ENCODE measurements around the gene SRGAP3. TPM values are rescaled to one million over a fixed set of nuclear protein-coding genes. Genes with fewer than 3 reads are reported as not detected.
A peak's percentile ranks its signal among the peaks of the same experiment; 100 is the strongest.

SRGAP3 gene
- total RNA-seq, 8 experiments from 2014 or later = 24.3 to 77.7 (median 51.0) TPM

DNA sequence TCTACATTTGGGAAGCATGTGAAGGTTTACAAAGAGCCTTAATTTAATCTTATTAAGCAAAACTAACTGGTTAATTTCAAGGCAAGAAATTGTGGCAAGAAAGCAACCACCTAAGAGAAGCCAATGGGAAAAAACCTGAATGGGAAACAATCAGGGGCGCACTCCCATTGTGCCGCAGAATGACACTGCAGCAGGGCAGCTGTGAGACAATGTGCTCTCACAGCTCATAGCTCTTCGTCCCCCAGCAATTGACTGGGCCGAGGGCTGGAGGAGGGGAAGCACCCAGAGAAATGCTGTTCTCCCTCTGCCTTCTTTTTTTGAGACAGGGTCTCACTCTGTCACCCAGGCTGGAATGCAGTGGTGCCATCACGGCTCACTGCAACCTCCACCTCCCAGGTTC lies 192.9 kb downstream of the SRGAP3 start:
- no peak overlapping the region for H3K4me3 ChIP-seq
- WGBS, 10 experiments = 39 to 100% (median 71%) methylated on average over 1 to 4 of the region's 5 CpGs; no CpG with 5 or more reads in 3 of the 10 experiments
- peak in 2 of 8 experiments; percentile 36 to 43 for ATAC-seq (replicated peaks in 6 of 8)
- no peak overlapping the region for H3K27ac ChIP-seq
- no peaks in the 10 kb centered on the region for H3K4me1 ChIP-seq (replicated peaks in 1 of 2)
- in situ Hi-C loops (cut with MboI; ENCODE audit: low pct_unique_long_range_greater_than_20kb in 2 of 9, low sequenced_read_pairs in 9 of 9, unreplicated experiment in 9 of 9) = no loop called here

DNA sequence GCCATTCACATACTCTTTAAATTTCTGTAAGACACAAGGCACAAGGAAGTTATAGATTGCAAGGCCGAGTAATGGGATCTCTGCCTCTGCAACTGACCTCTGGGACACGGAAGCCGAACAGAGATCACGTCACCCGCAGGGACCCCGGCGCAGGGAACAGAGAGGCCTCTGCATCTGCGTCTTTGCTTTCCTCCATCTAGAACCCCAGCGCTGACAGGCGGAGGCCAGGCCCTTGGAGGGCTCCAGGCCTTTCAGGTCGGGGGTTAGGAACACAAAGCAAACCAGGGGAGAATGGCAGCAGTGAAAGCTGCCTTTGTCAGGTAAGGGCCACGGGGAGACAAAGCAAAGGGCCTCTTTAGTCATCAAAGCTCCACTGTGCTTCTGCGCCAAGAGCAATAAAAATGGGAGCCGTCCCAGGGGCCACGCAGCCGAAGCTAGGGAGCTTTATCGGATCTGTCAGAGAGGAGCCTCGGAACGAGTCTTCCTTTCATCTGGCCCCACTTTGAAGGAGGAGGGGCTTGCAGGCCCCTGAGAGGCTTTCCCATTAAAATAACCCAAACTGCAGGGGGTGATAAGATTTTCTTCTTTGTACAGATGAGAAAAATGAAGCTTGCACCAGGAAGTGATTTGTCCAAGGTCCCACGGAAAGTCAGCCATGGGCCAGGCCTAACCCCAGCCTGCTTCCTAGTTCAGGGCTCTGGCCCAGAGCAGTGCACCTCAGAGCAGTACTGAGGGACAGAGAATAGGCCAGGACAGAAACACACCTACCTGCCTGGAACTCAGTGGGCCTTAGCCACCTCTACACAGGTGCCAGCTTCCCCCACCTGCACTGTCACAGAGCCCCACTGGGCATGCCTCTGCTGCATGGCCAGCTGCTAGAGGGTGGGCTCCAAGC lies 201.7 kb downstream of the SRGAP3 start:
- ATAC-seq (replicated peaks in 6 of 8) = peak in 5 of 8 experiments; percentile 30 to 83 (median 35)
- in situ Hi-C loops (cut with MboI; ENCODE audit: low pct_unique_long_range_greater_than_20kb in 2 of 9, low sequenced_read_pairs in 9 of 9, unreplicated experiment in 9 of 9) = no loop called here
- H3K4me1 ChIP-seq (replicated peaks in 1 of 2) = peaks cover 9 to 22% of the 10 kb centered on the region in 2 donors
- WGBS, 10 experiments = 15 to 87% (median 47%) methylated on average over 3 to 14 of the region's 20 CpGs; no CpG with 5 or more reads in 3 of the 10 experiments
- H3K27ac ChIP-seq = peak overlapping the region; percentile 32 to 58
- no peak overlapping the region for H3K4me3 ChIP-seq

DNA sequence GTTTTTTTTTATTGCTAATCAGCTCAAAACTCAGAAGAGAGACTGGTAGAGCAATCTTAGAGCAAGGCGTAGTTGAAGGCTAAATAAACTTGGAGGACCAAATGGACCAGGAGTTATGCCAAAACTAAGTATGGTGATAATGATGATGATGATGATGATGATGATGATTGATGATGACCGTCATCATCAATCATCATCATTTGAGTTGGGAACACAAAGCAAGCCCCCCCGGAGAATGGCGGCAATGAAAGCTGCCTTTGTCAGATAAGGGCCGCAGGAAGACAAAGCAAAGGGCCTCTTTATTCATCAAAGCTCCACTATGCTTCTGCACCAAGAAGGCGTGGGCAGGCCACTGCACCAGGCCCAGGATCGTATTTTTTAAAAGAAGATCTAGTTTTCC lies 204.1 kb downstream of the SRGAP3 start:
- whole genome bisulfite sequencing, 10 experiments = 0 to 100% (median 52%) methylated on average over 2 to 5 of the region's 7 CpGs; no CpG with 5 or more reads in 2 of the 10 experiments
- H3K4me1 ChIP-seq (replicated peaks in 1 of 2) = peaks cover 9 to 22% of the 10 kb centered on the region in 2 donors
- in situ Hi-C loops (cut with MboI; ENCODE audit: low pct_unique_long_range_greater_than_20kb in 2 of 9, low sequenced_read_pairs in 9 of 9, unreplicated experiment in 9 of 9) = no loop called here
- no peak for ATAC-seq (replicated peaks in 6 of 8)
- H3K27ac ChIP-seq = no peak overlapping the region
- H3K4me3 ChIP-seq = no peak overlapping the region

DNA sequence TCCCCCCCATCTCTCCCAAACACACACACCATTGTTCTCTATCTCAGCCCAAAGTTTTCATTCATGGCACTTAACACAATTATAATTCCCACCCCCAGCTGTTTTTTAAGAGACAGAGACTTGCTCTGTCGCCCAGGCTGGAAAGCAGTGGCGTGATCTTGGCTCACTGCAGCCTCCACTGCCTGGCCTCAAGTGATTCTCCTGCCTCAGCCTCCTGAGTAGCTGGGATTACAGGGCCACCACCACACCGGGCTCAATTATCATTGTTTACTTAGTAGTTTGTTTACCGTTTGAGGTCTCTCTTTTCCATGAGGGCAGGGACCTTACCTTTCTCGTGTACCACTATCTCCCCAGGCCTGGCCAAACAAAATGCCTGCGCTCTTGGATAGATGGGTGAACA lies 206.4 kb downstream of the SRGAP3 start:
- no peak overlapping the region for H3K4me3 ChIP-seq
- in situ Hi-C loops (cut with MboI; ENCODE audit: low pct_unique_long_range_greater_than_20kb in 2 of 9, low sequenced_read_pairs in 9 of 9, unreplicated experiment in 9 of 9) = no loop called here
- 39 to 94% (median 76%) methylated on average over 1 to 5 of the region's 6 CpGs; no CpG with 5 or more reads in 2 of the 10 experiments for WGBS, 10 experiments
- peaks cover 9 to 20% of the 10 kb centered on the region in 2 donors for H3K4me1 ChIP-seq (replicated peaks in 1 of 2)
- H3K27ac ChIP-seq = no peak overlapping the region
- ATAC-seq (replicated peaks in 6 of 8) = no peak

DNA sequence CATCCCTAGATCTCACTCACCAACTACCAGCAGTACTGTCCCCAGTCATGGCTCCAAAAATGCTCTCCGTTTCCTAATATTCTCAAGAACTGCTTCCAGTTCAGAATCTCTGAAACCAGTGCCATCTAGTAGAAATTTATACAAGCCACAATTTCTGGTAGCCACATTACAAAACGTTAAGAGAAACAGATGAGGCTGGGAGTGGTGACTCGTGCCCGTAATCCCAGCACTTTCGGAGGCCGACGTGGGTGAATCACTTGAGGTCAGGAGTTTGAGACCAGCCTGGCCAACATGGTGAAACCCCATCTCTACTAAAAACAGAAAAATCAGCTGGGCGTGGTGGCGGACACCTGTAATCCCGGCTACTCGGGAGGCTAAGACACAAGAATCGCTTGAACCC lies 207.8 kb downstream of the SRGAP3 start:
- no peak overlapping the region for H3K4me3 ChIP-seq
- peaks cover 0 to 9% of the 10 kb centered on the region in 2 donors for H3K4me1 ChIP-seq (replicated peaks in 1 of 2)
- in situ Hi-C loops (cut with MboI; ENCODE audit: low pct_unique_long_range_greater_than_20kb in 2 of 9, low sequenced_read_pairs in 9 of 9, unreplicated experiment in 9 of 9) = no loop called here
- WGBS, 10 experiments = 71 to 100% (median 93%) methylated on average over 1 to 11 of the region's 12 CpGs; no CpG with 5 or more reads in 1 of the 10 experiments
- no peak for ATAC-seq (replicated peaks in 6 of 8)
- H3K27ac ChIP-seq = no peak overlapping the region

DNA sequence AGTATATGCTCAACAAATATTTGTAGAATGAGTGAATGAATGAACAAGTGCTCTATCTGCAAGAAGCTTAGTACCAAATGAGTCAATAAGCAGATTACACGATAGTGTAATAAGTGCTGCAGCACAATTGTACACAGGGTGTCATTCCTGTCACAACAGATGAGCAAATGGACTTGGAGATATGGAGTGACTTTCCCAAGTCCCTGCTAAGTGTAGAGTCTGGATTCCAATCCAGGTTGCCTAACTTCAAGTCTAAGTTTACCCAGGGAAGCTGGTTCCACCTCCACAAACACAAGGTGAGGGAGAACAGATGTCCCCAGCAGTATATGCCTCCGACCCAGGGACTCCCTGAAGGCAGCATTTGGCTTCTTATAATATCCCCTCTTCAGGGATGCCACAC lies 208.4 kb downstream of the SRGAP3 start:
- Histone ChIP-seq H3K4me1 (replicated peaks in 1 of 2) (peaks cover 0 to 9% of the 10 kb centered on the region in 2 donors), H3K4me3 (no peak overlapping the region), H3K27ac (no peak overlapping the region)
- ATAC-seq (replicated peaks in 6 of 8) = no peak
- in situ Hi-C loops (cut with MboI; ENCODE audit: low pct_unique_long_range_greater_than_20kb in 2 of 9, low sequenced_read_pairs in 9 of 9, unreplicated experiment in 9 of 9) = no loop called here
- 0 to 100% (median 80%) methylated on average over 1 to 2 of the region's 2 CpGs; no CpG with 5 or more reads in 1 of the 10 experiments for WGBS, 10 experiments

DNA sequence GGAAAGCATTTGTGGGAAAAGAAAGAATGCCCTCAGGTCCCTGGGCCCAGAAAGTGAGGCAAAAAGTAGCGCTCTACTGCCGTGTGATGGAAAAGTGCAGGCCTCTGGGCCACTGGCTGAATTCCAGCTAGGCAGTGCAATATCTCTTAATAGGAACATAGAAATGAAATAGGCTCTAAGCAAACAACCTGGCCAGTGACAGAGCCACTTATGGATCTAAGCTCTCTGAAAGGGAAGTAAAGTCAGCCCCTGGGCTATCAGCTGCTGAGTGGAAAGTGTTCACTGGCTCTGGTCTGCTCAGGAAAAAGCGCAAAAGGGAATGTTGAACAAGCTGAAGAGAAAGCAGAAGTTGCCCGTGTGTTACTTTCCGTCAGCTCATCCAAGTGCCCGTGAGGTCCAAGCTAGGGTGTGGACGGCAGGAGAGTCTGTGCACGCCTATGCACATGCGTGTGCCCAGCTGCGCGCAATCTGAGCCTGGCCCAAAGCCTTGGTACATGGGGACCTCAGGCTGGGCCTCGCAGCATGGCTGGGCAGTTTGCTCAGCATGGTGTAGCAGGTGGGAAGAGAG lies 212.2 kb downstream of the SRGAP3 start:
- ATAC-seq (replicated peaks in 6 of 8) = peak in 3 of 8 experiments; percentile 19 to 27 (median 20)
- WGBS, 10 experiments = 7 to 100% (median 70%) methylated on average over 1 to 5 of the region's 12 CpGs; no CpG with 5 or more reads in 1 of the 10 experiments
- no peak overlapping the region for H3K27ac ChIP-seq
- H3K4me3 ChIP-seq = no peak overlapping the region
- H3K4me1 ChIP-seq (replicated peaks in 1 of 2) = no peaks in the 10 kb centered on the region
- in situ Hi-C loops (cut with MboI; ENCODE audit: low pct_unique_long_range_greater_than_20kb in 2 of 9, low sequenced_read_pairs in 9 of 9, unreplicated experiment in 9 of 9) = no loop called here

DNA sequence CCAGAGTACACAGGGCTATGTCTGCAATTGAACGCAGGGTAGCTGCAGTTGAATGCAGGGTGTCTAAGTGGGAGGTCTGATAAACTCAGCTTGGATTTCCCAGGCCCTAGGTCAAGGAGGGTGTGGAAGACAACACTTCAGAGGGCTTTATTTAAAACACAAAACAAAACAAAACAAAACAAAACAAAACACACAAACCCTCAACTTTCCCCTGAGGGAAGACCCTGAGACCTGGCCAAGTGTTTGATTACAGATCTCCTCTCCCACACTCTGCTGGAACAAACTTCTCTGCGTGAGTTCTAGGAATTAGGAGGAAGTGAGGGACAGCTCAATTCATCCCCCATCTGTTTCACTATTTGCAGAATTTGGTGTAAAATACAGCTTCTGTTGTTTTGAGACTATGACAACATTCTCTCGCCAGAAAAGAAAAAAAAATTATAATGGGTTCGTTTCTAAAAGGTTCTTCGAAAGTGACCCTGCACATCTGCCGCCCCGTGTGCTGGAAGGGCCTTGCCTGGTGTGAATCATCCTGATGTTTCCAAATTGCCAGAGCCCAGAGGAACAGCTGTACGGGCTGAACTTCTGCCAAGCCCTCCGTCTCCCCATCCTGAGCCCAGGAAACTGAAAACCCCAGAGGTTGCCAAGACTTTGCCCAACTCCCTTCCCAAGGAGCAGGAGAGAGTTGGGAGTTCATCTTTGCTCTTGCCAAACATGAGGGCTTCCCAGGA lies 212.9 kb downstream of the SRGAP3 start:
- no peaks in the 10 kb centered on the region for H3K4me1 ChIP-seq (replicated peaks in 1 of 2)
- ATAC-seq (replicated peaks in 6 of 8) = peak in 2 of 8 experiments; percentile 57 to 83
- H3K27ac ChIP-seq = no peak overlapping the region
- 20 to 62% (median 43%) methylated on average over 1 to 8 of the region's 9 CpGs; no CpG with 5 or more reads in 1 of the 10 experiments for WGBS, 10 experiments
- in situ Hi-C loops (cut with MboI; ENCODE audit: low pct_unique_long_range_greater_than_20kb in 2 of 9, low sequenced_read_pairs in 9 of 9, unreplicated experiment in 9 of 9) = no loop called here
- H3K4me3 ChIP-seq = no peak overlapping the region

DNA sequence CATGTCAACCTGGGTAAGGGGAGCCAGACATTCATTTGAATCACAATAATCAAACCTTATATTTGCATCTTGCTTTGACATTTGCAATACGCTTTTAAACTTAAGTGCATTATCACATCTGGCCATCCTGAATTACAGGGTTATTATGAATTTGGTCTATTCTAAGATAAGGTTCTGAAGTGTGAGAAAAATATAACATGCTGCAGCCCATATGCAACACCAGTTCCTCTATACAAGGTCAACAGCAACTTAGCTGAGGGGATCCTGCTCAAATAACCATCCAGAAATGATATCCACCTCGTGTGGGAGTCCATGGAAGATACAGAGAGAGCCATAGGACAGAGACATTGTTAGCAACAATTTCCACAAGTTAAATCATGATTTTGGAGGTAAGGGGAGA lies 213.5 kb downstream of the SRGAP3 start:
- Histone ChIP-seq H3K4me3 (no peak overlapping the region), H3K27ac (no peak overlapping the region), H3K4me1 (replicated peaks in 1 of 2) (no peaks in the 10 kb centered on the region)
- no peak for ATAC-seq (replicated peaks in 6 of 8)
- in situ Hi-C loops (cut with MboI; ENCODE audit: low pct_unique_long_range_greater_than_20kb in 2 of 9, low sequenced_read_pairs in 9 of 9, unreplicated experiment in 9 of 9) = no loop called here
- 76 to 100% (median 96%) methylated on average over 1 to 2 of the region's 2 CpGs; no CpG with 5 or more reads in 2 of the 10 experiments for WGBS, 10 experiments

DNA sequence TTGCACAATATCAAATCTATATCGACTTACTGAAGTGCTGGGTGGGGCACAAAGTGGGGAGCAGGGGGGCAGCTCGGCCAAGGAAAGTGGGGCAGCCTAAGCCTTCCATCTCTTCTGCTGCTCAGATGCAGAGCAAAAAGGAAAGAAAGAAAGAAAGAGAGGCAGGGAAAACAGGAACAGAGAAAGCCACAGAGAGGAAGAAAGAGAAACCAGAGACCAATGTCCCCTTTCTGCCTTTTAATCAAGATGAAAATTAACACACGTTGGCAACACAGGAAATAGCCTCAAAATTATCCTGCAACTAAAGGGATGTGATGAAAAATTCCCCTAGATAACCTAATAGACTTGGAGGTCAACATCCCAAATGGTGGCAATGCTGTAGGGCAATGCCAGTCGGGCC lies 214.0 kb downstream of the SRGAP3 start:
- WGBS, 10 experiments = 0 to 100% (median 60%) methylated on average over 1 to 4 of the region's 4 CpGs; no CpG with 5 or more reads in 3 of the 10 experiments
- in situ Hi-C loops (cut with MboI; ENCODE audit: low pct_unique_long_range_greater_than_20kb in 2 of 9, low sequenced_read_pairs in 9 of 9, unreplicated experiment in 9 of 9) = no loop called here
- no peaks in the 10 kb centered on the region for H3K4me1 ChIP-seq (replicated peaks in 1 of 2)
- H3K4me3 ChIP-seq = no peak overlapping the region
- H3K27ac ChIP-seq = no peak overlapping the region
- ATAC-seq (replicated peaks in 6 of 8) = no peak

DNA sequence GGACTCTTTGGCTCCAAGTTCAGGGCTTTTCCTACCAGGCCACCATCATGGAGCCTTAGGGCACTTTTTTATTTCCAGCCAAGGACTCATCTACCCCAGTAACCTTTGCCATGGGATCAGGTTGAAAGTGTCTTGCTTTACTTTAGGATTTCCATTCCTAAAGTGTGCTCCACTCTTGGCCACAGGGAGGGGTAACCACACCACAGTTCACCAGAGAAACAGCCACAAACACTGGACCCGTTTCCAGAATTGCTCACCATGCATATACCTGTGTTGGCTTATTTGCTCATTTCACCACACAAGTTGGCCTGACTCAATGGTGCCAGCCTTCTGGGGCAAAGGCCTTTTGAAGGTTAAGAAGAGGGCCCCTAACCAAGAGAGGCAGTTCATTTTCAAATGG lies 215.6 kb downstream of the SRGAP3 start:
- Histone ChIP-seq H3K4me3 (no peak overlapping the region), H3K4me1 (replicated peaks in 1 of 2) (no peaks in the 10 kb centered on the region), H3K27ac (no peak overlapping the region)
- in situ Hi-C loops (cut with MboI; ENCODE audit: low pct_unique_long_range_greater_than_20kb in 2 of 9, low sequenced_read_pairs in 9 of 9, unreplicated experiment in 9 of 9) = no loop called here
- no peak for ATAC-seq (replicated peaks in 6 of 8)
- WGBS, 10 experiments = 0 to 88% (median 70%) methylated on average over 1 of the region's 1 CpG; no CpG with 5 or more reads in 6 of the 10 experiments

DNA sequence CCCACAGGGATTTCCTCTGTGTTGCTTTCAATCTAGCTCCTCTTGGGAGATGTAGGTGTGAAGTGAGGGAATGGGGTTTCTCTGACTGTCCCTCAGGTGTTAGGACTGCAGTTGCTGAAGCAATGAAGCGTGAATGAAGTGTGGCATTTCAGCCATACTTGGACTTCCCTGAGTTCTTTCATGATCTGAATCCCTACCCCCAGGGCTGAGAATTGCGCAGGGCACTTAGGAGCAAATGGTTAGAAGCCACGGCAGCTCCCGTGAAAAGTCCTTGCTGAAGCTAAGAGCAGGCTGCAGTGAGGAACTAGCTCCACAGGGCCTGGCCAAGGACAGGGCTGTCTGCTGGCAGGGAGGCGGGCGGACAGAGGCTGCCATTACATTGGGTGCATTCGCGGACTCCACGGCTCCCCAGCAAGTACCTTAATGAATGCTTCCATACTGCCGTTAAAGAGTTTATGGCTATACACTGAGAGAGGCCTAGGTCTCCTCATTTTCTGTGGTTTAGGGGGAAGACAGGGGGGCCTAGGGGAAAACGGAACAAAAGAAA lies 217.1 kb downstream of the SRGAP3 start:
- in situ Hi-C loops (cut with MboI; ENCODE audit: low pct_unique_long_range_greater_than_20kb in 2 of 9, low sequenced_read_pairs in 9 of 9, unreplicated experiment in 9 of 9) = no loop called here
- Histone ChIP-seq H3K4me3 (no peak overlapping the region), H3K27ac (no peak overlapping the region), H3K4me1 (replicated peaks in 1 of 2) (no peaks in the 10 kb centered on the region)
- ATAC-seq (replicated peaks in 6 of 8) = no peak
- 50 to 100% (median 89%) methylated on average over 1 to 7 of the region's 11 CpGs; no CpG with 5 or more reads in 2 of the 10 experiments for WGBS, 10 experiments
